Skeletal muscle satellite cell (primary cell): ENCODE data around the gene SAFB2.

ENCODE experiments used
- H3K27me3 ChIP-seq: 2 replicates; pipeline ENCODE4 v1.7.0; 2013; ENCODE audit warnings: low read length; ENCODE audit not compliant: control insufficient read depth, insufficient read depth
- H3K36me3 ChIP-seq: 2 replicates; pipeline ENCODE4 v1.7.0; 2013; ENCODE audit warnings: mild to moderate bottlenecking, control low read depth, low read length; ENCODE audit not compliant: insufficient read depth
- H3K4me1 ChIP-seq: 2 replicates; pipeline ENCODE4 v1.7.0; 2013; ENCODE audit warnings: low read length; ENCODE audit not compliant: control insufficient read depth, insufficient read depth
- H3K4me2 ChIP-seq: 2 replicates; pipeline ENCODE4 v1.7.0; 2013; ENCODE audit warnings: mild to moderate bottlenecking, low read length
- H3K4me3 ChIP-seq: 2 replicates; pipeline ENCODE4 v1.7.0; 2013; ENCODE audit warnings: low read length
- H3K9ac ChIP-seq: 2 replicates; pipeline ENCODE4 v1.7.0; 2013; ENCODE audit warnings: mild to moderate bottlenecking, low read depth, low read length, moderate library complexity
- H3K9me3 ChIP-seq: replicated peaks from 2 replicates; pipeline ENCODE4 v1.7.0; 2013; ENCODE audit warnings: mild to moderate bottlenecking, control low read depth, low read length

SAFB2 gene

GRCh38 chr19:5572556-5573286 is 49.9 kb downstream of the SAFB2 start:
- no peaks in the 10 kb centered on the region for H3K36me3 ChIP-seq
- H3K9me3 ChIP-seq, result no peaks in the 10 kb centered on the region
- no peaks in the 10 kb centered on the region for H3K4me1 ChIP-seq
- no peak overlapping the region for H3K4me2 ChIP-seq
- peaks cover 5% of the 10 kb centered on the region for H3K27me3 ChIP-seq
- no peak overlapping the region for H3K4me3 ChIP-seq
- H3K9ac ChIP-seq, result no peak overlapping the region

DNA sequence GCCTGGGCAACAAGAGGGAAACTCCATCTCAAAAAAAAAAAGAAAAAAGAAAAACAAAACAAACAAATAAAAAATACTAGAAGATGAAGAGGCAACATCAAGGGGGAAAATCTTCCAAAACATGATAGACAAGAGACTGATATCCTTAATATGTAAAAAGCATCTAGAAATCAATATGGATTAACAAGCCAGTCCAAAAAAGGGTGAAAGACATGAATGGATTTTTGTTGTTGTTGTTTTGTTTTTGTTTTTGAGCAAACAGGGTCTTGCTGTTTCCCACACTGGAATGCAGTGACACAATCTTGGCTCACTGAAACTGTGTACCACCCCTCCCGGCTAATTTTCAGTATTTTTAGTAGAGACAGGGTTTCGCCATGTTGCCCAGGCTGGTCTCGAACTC is 50.8 kb downstream of the SAFB2 start:
- Histone ChIP-seq H3K9me3 (no peaks in the 10 kb centered on the region), H3K4me2 (no peak overlapping the region)

GRCh38 chr19:5567970-5568407 is 54.6 kb downstream of the SAFB2 start:
- H3K27me3 ChIP-seq, result peaks cover 42% of the 10 kb centered on the region
- peak overlapping the region; percentile 49 for H3K4me2 ChIP-seq
- H3K4me3 ChIP-seq, result no peak overlapping the region
- no peaks in the 10 kb centered on the region for H3K36me3 ChIP-seq
- H3K4me1 ChIP-seq, result no peaks in the 10 kb centered on the region
- H3K9me3 ChIP-seq, result no peaks in the 10 kb centered on the region
- no peak overlapping the region for H3K9ac ChIP-seq

More for the DNA sequence above, 50.8 kb downstream of the SAFB2 start:
- peaks cover 11% of the 10 kb centered on the region for H3K27me3 ChIP-seq
- no peaks in the 10 kb centered on the region for H3K36me3 ChIP-seq
- no peaks in the 10 kb centered on the region for H3K4me1 ChIP-seq
- H3K4me3 ChIP-seq, result no peak overlapping the region
- no peak overlapping the region for H3K9ac ChIP-seq

DNA sequence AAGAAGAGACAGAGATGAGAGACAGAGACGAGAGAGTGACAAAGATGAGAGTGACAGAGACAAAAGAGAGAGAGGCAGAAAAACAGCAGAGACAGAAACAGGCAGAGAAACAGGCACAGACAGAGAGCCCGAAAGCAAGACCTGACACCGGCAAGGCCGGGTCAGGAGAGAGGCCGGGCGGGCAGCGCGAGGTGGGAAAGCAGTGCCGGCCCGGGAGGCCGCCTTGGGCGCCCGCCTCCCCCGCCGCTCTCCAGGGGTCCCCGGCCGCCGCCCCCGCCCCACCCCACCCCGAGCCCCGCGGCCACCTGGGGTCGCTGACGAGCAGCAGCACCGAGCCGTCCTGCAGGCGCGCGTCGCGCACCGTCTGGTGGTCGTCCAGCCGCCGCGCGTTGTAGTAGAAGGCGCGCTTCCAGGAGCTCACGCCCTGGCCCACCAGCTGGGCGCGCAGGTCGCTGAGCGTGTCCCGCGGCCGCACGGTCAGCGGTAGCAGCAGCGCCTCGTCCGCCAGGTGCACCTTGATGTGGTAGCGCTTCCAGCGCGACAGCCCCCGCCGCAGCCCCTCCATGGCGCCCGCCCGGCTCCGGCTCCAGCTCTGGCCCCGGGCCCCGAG is 55.1 kb downstream of the SAFB2 start, which contains the start of gene TINCR:
TSS of gene TINCR (minus strand) at position 594 of the 610 bp plus-strand sequence.
- Histone ChIP-seq H3K4me3 (no peak within 1 kb of the TSS), H3K9me3 (no peaks in the 10 kb centered on the region), H3K4me2 (peak within 1 kb of the TSS; percentile 49), H3K36me3 (no peaks in the 10 kb centered on the region), H3K4me1 (no peaks in the 10 kb centered on the region), H3K9ac (no peak within 1 kb of the TSS), H3K27me3 (peaks cover 45% of the 10 kb centered on the region)

- H3K9me3 ChIP-seq, result peaks cover 10% of the 10 kb centered on the region
- H3K4me1 ChIP-seq, result no peaks in the 10 kb centered on the region
- H3K36me3 ChIP-seq, result no peaks in the 10 kb centered on the region
- no peak overlapping the region for H3K4me3 ChIP-seq
- no peak overlapping the region for H3K9ac ChIP-seq
- H3K27me3 ChIP-seq, result peaks cover 55% of the 10 kb centered on the region
- H3K4me2 ChIP-seq, result no peak overlapping the region
Observed at GRCh38 chr19:5564930-5565329, 57.6 kb downstream of the SAFB2 start.

DNA sequence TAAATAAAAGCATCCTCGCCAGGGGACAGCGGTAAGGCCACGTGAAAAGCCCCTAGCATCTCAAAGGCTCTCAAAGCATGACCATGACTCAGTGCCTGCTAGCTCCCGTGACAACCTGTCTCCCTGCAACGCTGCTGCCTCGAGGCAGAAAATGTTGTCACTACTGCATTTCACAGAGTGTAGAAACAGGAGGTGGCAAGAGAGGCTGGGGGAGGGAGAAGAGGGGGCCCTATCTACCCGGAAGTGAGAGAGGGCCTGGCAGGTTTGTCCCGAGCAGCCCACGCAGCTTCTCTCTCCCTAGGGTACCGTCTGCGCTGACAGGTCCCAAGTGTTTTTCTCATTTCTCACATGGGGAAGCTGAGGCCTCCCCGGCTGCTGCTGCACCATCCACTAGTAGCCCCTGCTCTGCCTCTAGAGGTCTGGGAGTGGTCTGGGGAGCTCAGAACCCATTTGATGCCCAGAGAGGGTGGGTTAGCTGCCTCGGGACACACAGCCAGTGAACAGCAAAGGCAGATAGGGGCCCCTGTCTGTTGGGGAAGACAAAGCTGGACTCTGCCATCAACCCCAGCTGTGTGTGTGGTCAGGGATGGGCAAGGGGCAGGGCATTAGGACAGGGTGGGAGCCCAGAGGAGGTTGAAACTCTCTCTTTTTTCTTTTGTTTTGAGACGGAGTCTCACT is 58.5 kb downstream of the SAFB2 start:
- no peak overlapping the region for H3K4me3 ChIP-seq
- no peak overlapping the region for H3K4me2 ChIP-seq
- H3K27me3 ChIP-seq, result peaks cover 61% of the 10 kb centered on the region
- no peak overlapping the region for H3K9ac ChIP-seq
- peaks cover 10% of the 10 kb centered on the region for H3K9me3 ChIP-seq
- H3K36me3 ChIP-seq, result no peaks in the 10 kb centered on the region
- no peaks in the 10 kb centered on the region for H3K4me1 ChIP-seq

- Histone ChIP-seq H3K36me3 (no peaks in the 10 kb centered on the region), H3K27me3 (peaks cover 67% of the 10 kb centered on the region), H3K9me3 (peaks cover 10% of the 10 kb centered on the region), H3K9ac (no peak overlapping the region), H3K4me3 (no peak overlapping the region), H3K4me2 (no peak overlapping the region), H3K4me1 (no peaks in the 10 kb centered on the region)
Observed at GRCh38 chr19:5563008-5563431, 59.6 kb downstream of the SAFB2 start.

DNA sequence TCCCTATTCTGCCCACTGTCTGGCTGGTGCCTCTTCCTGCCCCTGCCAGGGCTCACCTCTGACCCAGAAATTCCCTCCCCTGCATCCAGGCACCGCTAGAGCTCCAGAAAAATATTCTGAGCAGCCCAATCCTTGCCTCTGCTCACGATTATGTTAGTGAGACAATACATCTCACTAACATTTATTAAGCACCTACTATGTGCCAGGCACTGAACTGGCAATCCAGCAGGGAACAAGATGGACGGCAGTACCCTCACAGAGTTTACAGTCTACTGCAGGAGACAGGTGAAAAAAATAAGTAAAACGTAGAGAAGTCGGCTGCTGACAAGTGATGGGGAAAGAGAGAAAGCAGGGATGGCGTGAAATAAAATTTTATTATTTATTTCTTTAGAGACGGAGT is 60.3 kb downstream of the SAFB2 start:
- Histone ChIP-seq H3K27me3 (peaks cover 73% of the 10 kb centered on the region), H3K4me1 (no peaks in the 10 kb centered on the region), H3K36me3 (no peaks in the 10 kb centered on the region), H3K9ac (no peak overlapping the region), H3K9me3 (peaks cover 10% of the 10 kb centered on the region), H3K4me2 (no peak overlapping the region), H3K4me3 (no peak overlapping the region)

- peaks cover 73% of the 10 kb centered on the region for H3K27me3 ChIP-seq
Observed at GRCh38 chr19:5561559-5561958, 61.0 kb downstream of the SAFB2 start.

GRCh38 chr19:5560156-5560555 is 62.4 kb downstream of the SAFB2 start:
- Histone ChIP-seq H3K4me3 (no peak overlapping the region), H3K36me3 (no peaks in the 10 kb centered on the region), H3K4me1 (no peaks in the 10 kb centered on the region), H3K4me2 (no peak overlapping the region), H3K27me3 (peaks cover 59% of the 10 kb centered on the region), H3K9ac (no peak overlapping the region), H3K9me3 (peaks cover 10% of the 10 kb centered on the region)

More at GRCh38 chr19:5561559-5561958, 61.0 kb downstream of the SAFB2 start:
- H3K36me3 ChIP-seq, result no peaks in the 10 kb centered on the region
- peaks cover 10% of the 10 kb centered on the region for H3K9me3 ChIP-seq
- H3K4me2 ChIP-seq, result no peak overlapping the region
- no peak overlapping the region for H3K9ac ChIP-seq
- no peak overlapping the region for H3K4me3 ChIP-seq
- H3K4me1 ChIP-seq, result no peaks in the 10 kb centered on the region

DNA sequence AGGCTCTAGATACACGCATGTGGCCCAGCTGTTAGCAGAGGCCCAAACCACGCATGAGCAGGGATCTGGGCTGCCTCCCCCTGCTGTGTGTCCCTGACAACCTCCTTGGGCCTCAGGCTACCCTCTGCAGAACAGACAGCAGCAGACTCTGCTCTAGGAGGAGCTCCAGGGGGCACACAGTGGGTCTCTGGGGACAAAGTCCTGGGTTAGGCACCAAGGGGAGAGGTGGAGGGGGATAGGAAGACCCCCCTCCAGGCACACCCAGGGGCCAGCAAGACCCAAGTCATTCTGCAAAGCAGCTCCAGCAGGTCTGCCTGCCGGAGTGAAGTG is 62.8 kb downstream of the SAFB2 start:
- H3K36me3 ChIP-seq, result no peaks in the 10 kb centered on the region
- peaks cover 57% of the 10 kb centered on the region for H3K27me3 ChIP-seq
- H3K4me1 ChIP-seq, result no peaks in the 10 kb centered on the region
- H3K9ac ChIP-seq, result no peak overlapping the region
- H3K9me3 ChIP-seq, result peaks cover 10% of the 10 kb centered on the region
- H3K4me3 ChIP-seq, result no peak overlapping the region
- H3K4me2 ChIP-seq, result no peak overlapping the region
